OCI-LY7 (cell line): ENCODE results near the gene ROR2. TPM values are rescaled to one million over a fixed set of nuclear protein-coding genes. Genes with fewer than 3 reads are reported as not detected.
A peak's percentile ranks its signal among the peaks of the same experiment; 100 is the strongest.

Source experiments
- BruUV-seq: library from RNA; stranded (reverse); fragments of 400-500 nt; replicated peaks from 2 replicates; lab custom pipeline; 2021; lab: Mats Ljungman, UMichigan
- CTCF ChIA-PET: fragments of 300-600 bp; sonication (Branson Sonifier 250); formaldehyde crosslinking; loops from one replicate; lab custom pipeline; 2022; ENCODE audit warnings: antibody characterized with exemption; ENCODE audit not compliant: unreplicated experiment; lab: Charles Lee
- POLR2A ChIA-PET: fragments of 300-600 bp; sonication (Branson Sonifier 250); formaldehyde crosslinking; loops from one replicate; lab custom pipeline; 2022; ENCODE audit warnings: antibody characterized with exemption; lab: Charles Lee
- DNase-seq: peaks from one replicate; pipeline ENCODE4 v3.0.0-alpha.2; 2015; ENCODE audit warnings: low spot score
- H2AFZ ChIP-seq: fragments of 200-600 bp; sonication (generic), shearing (Covaris generic); 2 replicates; pipeline ENCODE4 v1.6.1; 2014; ENCODE audit warnings: mild to moderate bottlenecking, antibody characterized with exemption, low read length, moderate library complexity
- H3K27ac ChIP-seq: fragments of 200-600 bp; sonication (generic); 2 replicates; pipeline ENCODE4 v1.5.1; 2014; ENCODE audit warnings: mixed run types, low read depth, mild to moderate bottlenecking, moderate library complexity, low read length, inconsistent platforms; ENCODE audit not compliant: poor library complexity, severe bottlenecking
- H3K36me3 ChIP-seq: fragments of 200-600 bp; sonication (generic); 2 replicates; pipeline ENCODE4 v1.6.1; 2014; ENCODE audit warnings: mild to moderate bottlenecking, antibody characterized with exemption, low read length, moderate library complexity, mixed read lengths; ENCODE audit not compliant: insufficient read depth
- H3K4me1 ChIP-seq: fragments of 200-600 bp; sonication (generic); 2 replicates; pipeline ENCODE4 v1.5.1; 2014; ENCODE audit warnings: mild to moderate bottlenecking, low read length; ENCODE audit not compliant: insufficient read depth, poor library complexity, severe bottlenecking
- H3K4me2 ChIP-seq: fragments of 200-600 bp; sonication (generic); 2 replicates; pipeline ENCODE4 v1.6.1; 2014; ENCODE audit warnings: mild to moderate bottlenecking, low read length
- H3K4me3 ChIP-seq: fragments of 200-600 bp; sonication (generic); 2 replicates; pipeline ENCODE4 v1.5.1; 2014; ENCODE audit warnings: mild to moderate bottlenecking, low read depth, low read length; ENCODE audit not compliant: poor library complexity, severe bottlenecking
- H3K79me2 ChIP-seq: fragments of 200-600 bp; sonication (generic); 2 replicates; pipeline ENCODE4 v1.6.1; 2016; ENCODE audit warnings: low read depth, mild to moderate bottlenecking, low read length, moderate library complexity, mixed read lengths; ENCODE audit not compliant: insufficient read depth
- H3K9me2 ChIP-seq: fragments of 200-600 bp; sonication (generic); 2 replicates; pipeline ENCODE4 v1.6.1; 2016; ENCODE audit warnings: mild to moderate bottlenecking, low read length, mixed read lengths; ENCODE audit not compliant: insufficient read depth
- H3K9me3 ChIP-seq: fragments of 200-600 bp; sonication (generic); 2 replicates; pipeline ENCODE4 v1.6.1; 2014; ENCODE audit warnings: mild to moderate bottlenecking, mixed run types, low read length, mixed read lengths
- H4K20me1 ChIP-seq: fragments of 200-600 bp; sonication (generic); 2 replicates; pipeline ENCODE4 v1.6.1; 2014; ENCODE audit warnings: mild to moderate bottlenecking, antibody characterized with exemption, low read length, moderate library complexity, mixed read lengths; ENCODE audit not compliant: insufficient read depth
- CTCF ChIP-seq: fragments of 200-600 bp; sonication (generic); conservative IDR thresholded peaks from 2 replicates; pipeline ENCODE4 v1.5.1; 2014; ENCODE audit warnings: mild to moderate bottlenecking, antibody characterized with exemption, low read length, moderate library complexity, mixed read lengths
- EZH2phosphoT487 ChIP-seq: fragments of 200-600 bp; sonication (generic); IDR thresholded peaks from 2 replicates; pipeline ENCODE4 v1.6.1; 2018; ENCODE audit warnings: low read depth, borderline replicate concordance, mild to moderate bottlenecking, mixed run types, antibody characterized with exemption, low read length, moderate library complexity, mixed read lengths
- intact Hi-C: fragments of 100-400 bp; cut with micrococcal nuclease; formaldehyde crosslinking; loops from one replicate; pipeline ENCODE4 v1.10.0; 2022; ENCODE audit not compliant: unreplicated experiment
- total RNA-seq, 2 experiments: library from RNA; depleted of rRNA in 1 of 2; stranded (reverse); fragments of >200 nt in 1 of 2; shearing (Covaris generic) in 1 of 2; gene quantifications; 2 replicates each; pipeline ENCODE4 v1.2.3, GENCODE V29; 2014 to 2022

ROR2 gene
- total RNA-seq, 2 experiments from 2014 or later: 0.10 to 0.19 TPM

GRCh38 chr9:91775011-91775707 lies 174.9 kb downstream of the ROR2 start:
- no peaks in the 10 kb centered on the region for H4K20me1 ChIP-seq
- no peak overlapping the region for H3K27ac ChIP-seq
- no peaks in the 10 kb centered on the region for H3K79me2 ChIP-seq
- peak; percentile 69 for DNase-seq
- intact Hi-C loops: loop anchor here (10.0 kb wide), 3 partner anchors 110 to 260 kb away; partner anchors contain the start of gene ROR2
- no peaks in the 10 kb centered on the region for H3K9me3 ChIP-seq
- CTCF ChIA-PET: no interaction called here
- no TSS peak for BruUV-seq
- H2AFZ ChIP-seq: no peak overlapping the region
- H3K4me1 ChIP-seq: no peaks in the 10 kb centered on the region
- TF ChIP-seq EZH2phosphoT487 (no peak), CTCF (peak; percentile 87)
- POLR2A ChIA-PET: no interaction called here
- H3K9me2 ChIP-seq: no peaks in the 10 kb centered on the region
- no peaks in the 10 kb centered on the region for H3K36me3 ChIP-seq
- H3K4me3 ChIP-seq: no peak overlapping the region
- H3K4me2 ChIP-seq: no peak overlapping the region

GRCh38 chr9:91773156-91773555 lies 176.9 kb downstream of the ROR2 start:
- Histone ChIP-seq H3K36me3 (no peaks in the 10 kb centered on the region), H4K20me1 (no peaks in the 10 kb centered on the region), H3K4me1 (no peaks in the 10 kb centered on the region), H3K9me3 (no peaks in the 10 kb centered on the region), H3K4me3 (no peak overlapping the region), H2AFZ (no peak overlapping the region), H3K79me2 (no peaks in the 10 kb centered on the region), H3K9me2 (no peaks in the 10 kb centered on the region), H3K27ac (no peak overlapping the region), H3K4me2 (no peak overlapping the region)
- CTCF ChIA-PET: no interaction called here
- BruUV-seq: no TSS peak
- POLR2A ChIA-PET: no interaction called here
- intact Hi-C loops: loop anchor here (10.0 kb wide), 3 partner anchors 112 to 262 kb away; partner anchors contain the start of gene ROR2
- TF ChIP-seq CTCF (no peak), EZH2phosphoT487 (no peak)
- no peak for DNase-seq

DNA sequence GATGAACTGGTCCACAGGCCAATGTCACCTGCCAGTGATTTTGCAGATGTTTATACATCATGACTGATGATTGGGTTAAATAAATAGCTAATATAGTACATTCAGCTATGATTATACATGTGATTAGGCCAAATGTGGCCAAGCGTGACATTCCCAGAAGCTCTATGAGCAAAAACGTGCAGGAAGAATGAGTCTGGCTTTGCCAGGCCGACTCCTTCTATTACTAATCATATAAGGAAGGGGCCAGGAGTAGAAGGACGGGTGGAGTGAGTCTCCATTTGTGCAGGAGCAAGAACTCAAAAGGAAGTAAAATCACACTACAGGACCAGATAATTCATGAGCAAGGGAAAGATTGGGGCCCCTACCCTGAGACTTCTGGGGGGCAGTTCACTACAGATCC lies 178.2 kb downstream of the ROR2 start:
- intact Hi-C loops: loop anchor here (10.0 kb wide), 3 partner anchors 113 to 263 kb away; partner anchors contain the start of gene ROR2
- no peaks in the 10 kb centered on the region for H3K36me3 ChIP-seq
- no peaks in the 10 kb centered on the region for H3K9me2 ChIP-seq
- H3K4me2 ChIP-seq: no peak overlapping the region
- TF ChIP-seq CTCF (no peak), EZH2phosphoT487 (no peak)
- H3K27ac ChIP-seq: no peak overlapping the region
- ChIA-PET POLR2A (interaction anchor here (0.7 kb wide), 1 partner anchor 248 kb away, joined by 3 read pairs; no protein-coding TSS in a partner anchor), CTCF (interaction anchor here (1.2 kb wide), 1 partner anchor 14 kb away, joined by 3 read pairs; no protein-coding TSS in a partner anchor)
- no peaks in the 10 kb centered on the region for H3K9me3 ChIP-seq
- no peak for DNase-seq
- H4K20me1 ChIP-seq: no peaks in the 10 kb centered on the region
- H3K4me3 ChIP-seq: no peak overlapping the region
- no TSS peak for BruUV-seq
- no peaks in the 10 kb centered on the region for H3K79me2 ChIP-seq
- no peaks in the 10 kb centered on the region for H3K4me1 ChIP-seq
- no peak overlapping the region for H2AFZ ChIP-seq
